B cell (primary cell): Measurements from ENCODE around the gene GCNA. TPM values are rescaled to one million over a fixed set of nuclear protein-coding genes. Genes with fewer than 3 reads are reported as not detected.
A peak's percentile ranks its signal among the peaks of the same experiment; 100 is the strongest.

Experiments used
- ATAC-seq: fragments of 200-7000 bp; cut with Tn5 transposase; one replicate; pipeline ENCODE4 v1.10.0; 2021; ENCODE audit warnings: low read depth, mild to moderate bottlenecking, moderate number of reproducible peaks, moderate library complexity
- CTCF ChIA-PET: fragments of 350-600 bp; sonication (Branson Sonifier 250); formaldehyde crosslinking; loops from one replicate; lab custom pipeline; 2021; ENCODE audit warnings: antibody characterized with exemption, inconsistent platforms; lab: Charles Lee
- POLR2A ChIA-PET: fragments of 350-600 bp; sonication (Branson Sonifier 250); formaldehyde crosslinking; loops from one replicate; lab custom pipeline; 2021; ENCODE audit warnings: antibody characterized with exemption; lab: Charles Lee
- DNase-seq: peaks from one replicate; pipeline ENCODE4 v3.0.0; 2013
- H2AFZ ChIP-seq: 2 replicates; pipeline ENCODE4 v1.6.1; 2012; ENCODE audit warnings: mild to moderate bottlenecking, low read depth, low read length; ENCODE audit not compliant: insufficient read depth, poor library complexity, severe bottlenecking
- H3K27ac ChIP-seq, 2 donors: 1 replicate in 1 of 2; 2 replicates in 1 of 2; pipeline ENCODE4 v1.5.1; 2012 to 2013; ENCODE audit warnings: low read length in 2 of 2, mild to moderate bottlenecking in 2 of 2, moderate library complexity in 1 of 2
- H3K27me3 ChIP-seq, 4 experiments: fragments of 200-600 bp in 1 of 4; sonication (generic) in 1 of 4; replicated peaks in 1 of 4; 1 replicate in 2 of 4; 2 replicates in 2 of 4; pipeline versions ENCODE4 v1.6.1 to v1.7.0; 2013 to 2016; ENCODE audit warnings: low read length in 3 of 4, mild to moderate bottlenecking in 2 of 4, mixed read lengths in 1 of 4, moderate library complexity in 1 of 4; ENCODE audit not compliant: insufficient read depth in 4 of 4, control insufficient read depth in 3 of 4; ENCODE audit errors: control extremely low read depth in 1 of 4
- H3K36me3 ChIP-seq, 2 experiments: replicated peaks in 1 of 2; 1 replicate in 1 of 2; 2 replicates in 1 of 2; pipeline versions ENCODE4 v1.6.1 to v1.7.1; 2013; ENCODE audit warnings: low read length in 1 of 2; ENCODE audit not compliant: insufficient read depth in 2 of 2, control insufficient read depth in 1 of 2; ENCODE audit errors: control extremely low read depth in 1 of 2, extremely low read depth in 1 of 2
- H3K4me1 ChIP-seq, 2 donors: fragments of 200-600 bp in 1 of 2; sonication (generic) in 1 of 2; 1 replicate in 1 of 2; 2 replicates in 1 of 2; pipeline versions ENCODE4 v1.5.1 to v1.6.1; 2013 to 2017; ENCODE audit warnings: low read length in 2 of 2; ENCODE audit not compliant: control insufficient read depth in 2 of 2, insufficient read depth in 2 of 2
- H3K4me2 ChIP-seq: replicated peaks from 2 replicates; pipeline ENCODE3; 2012; ENCODE audit warnings: mild to moderate bottlenecking, low read depth, low read length; ENCODE audit not compliant: poor library complexity, severe bottlenecking
- H3K4me3 ChIP-seq, 5 experiments: fragments of 200-600 bp in 1 of 5; sonication (generic) in 1 of 5; 1 replicate in 3 of 5; 2 replicates in 2 of 5; pipeline versions ENCODE4 v1.5.1 to v1.7.0; 2011 to 2016; ENCODE audit warnings: low read length in 4 of 5, mild to moderate bottlenecking in 4 of 5, low read depth in 2 of 5, control low read depth in 1 of 5, moderate library complexity in 1 of 5; ENCODE audit not compliant: insufficient read depth in 1 of 5; ENCODE audit errors: control extremely low read depth in 1 of 5, extremely low read depth in 1 of 5
- H3K79me2 ChIP-seq: fragments of 200-600 bp; sonication (generic); one replicate; pipeline ENCODE4 v1.6.0; 2016; ENCODE audit warnings: low read length; ENCODE audit not compliant: control insufficient read depth, insufficient read depth
- H3K9ac ChIP-seq: fragments of 200-600 bp; sonication (generic); 2 replicates; pipeline ENCODE4 v1.6.1; 2017; ENCODE audit warnings: mild to moderate bottlenecking, low read length, moderate library complexity
- H3K9me3 ChIP-seq, 3 donors: one replicate each; pipeline versions ENCODE4 v1.6.1 to v1.7.1; 2013; ENCODE audit warnings: low read length in 2 of 3; ENCODE audit not compliant: control insufficient read depth in 2 of 3, insufficient read depth in 1 of 3; ENCODE audit errors: control extremely low read depth in 1 of 3
- H4K20me1 ChIP-seq: 2 replicates; pipeline ENCODE4 v1.6.0; 2012; ENCODE audit warnings: mild to moderate bottlenecking, low read length; ENCODE audit not compliant: insufficient read depth, control insufficient read depth, poor library complexity, severe bottlenecking
- H3K27ac Mint-ChIP-seq: one replicate; pipeline ENCODE4 v1.8.0; 2021; ENCODE audit warnings: mixed read lengths
- H3K27me3 Mint-ChIP-seq: one replicate; pipeline ENCODE4 v1.8.0; 2021; ENCODE audit warnings: mixed read lengths
- H3K4me1 Mint-ChIP-seq: one replicate; pipeline ENCODE4 v1.8.0; 2021; ENCODE audit warnings: mixed read lengths
- H3K4me3 Mint-ChIP-seq: one replicate; pipeline ENCODE4 v1.8.0; 2021; ENCODE audit warnings: mixed read lengths
- H3K9me3 Mint-ChIP-seq: one replicate; pipeline ENCODE4 v1.8.0; 2022; ENCODE audit warnings: mixed read lengths; ENCODE audit not compliant: insufficient read depth
- EZH2 ChIP-seq: IDR thresholded peaks from 2 replicates; pipeline ENCODE4 v1.6.1; 2012; ENCODE audit warnings: borderline replicate concordance, low read depth, mild to moderate bottlenecking, moderate library complexity, low read length; ENCODE audit not compliant: insufficient read depth, poor library complexity, severe bottlenecking
- WGBS: methylation state at CpG from one replicate; pipeline ENCODE4 v1.1.5; 2013; ENCODE audit warnings: missing lambda C conversion rate; ENCODE audit not compliant: insufficient coverage; 5-methylcytosine and 5-hydroxymethylcytosine counted together
- intact Hi-C: fragments of 100-400 bp; cut with micrococcal nuclease; formaldehyde crosslinking; loops from one replicate; pipeline ENCODE4 v1.10.0; 2022
- polyA plus RNA-seq: library from polyadenylated mRNA; depleted of rRNA; stranded (reverse); fragments of >200 nt; gene quantifications from 2 replicates; pipeline ENCODE4 v1.2.3, GENCODE V29; 2012
- total RNA-seq, 2 donors: library from RNA; stranded (reverse); fragments of 120-200 nt in 1 of 2; gene quantifications; 1 replicate in 1 of 2; 2 replicates in 1 of 2; pipeline versions ENCODE4 v1.2.3 to v1.2.4, GENCODE V29; 2013 to 2022
- TF ChIP-seq, protein P1 (sequence below): fragments of 200-600 bp; IDR thresholded peaks from one replicate; pipeline ENCODE4 v1.8.0; 2022; ENCODE audit warnings: antibody characterized with exemption, mild to moderate bottlenecking

The GCNA gene
- total and polyA plus RNA-seq, 2 donors (not counting 1 experiment from before 2014, with no cell fraction given), result 4.7 to 6.2 TPM

DNA sequence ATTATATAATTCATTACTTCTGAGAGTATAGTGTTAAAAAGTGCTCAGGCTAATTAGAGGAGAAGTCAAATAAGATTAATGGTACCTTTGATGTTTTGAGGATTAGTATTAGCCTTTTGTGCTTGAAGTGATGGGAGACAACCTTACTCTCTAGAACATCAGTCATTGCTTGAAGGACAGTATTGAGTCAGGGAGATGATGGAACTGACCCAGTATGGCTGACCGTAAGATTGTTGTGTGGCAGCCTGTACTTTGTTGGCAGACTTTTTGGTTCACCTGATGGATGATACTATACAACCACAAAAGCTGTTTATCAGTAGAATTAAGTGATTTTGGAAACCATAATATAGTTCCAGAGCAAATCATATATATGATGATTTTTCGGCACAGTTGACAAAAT lies 35.4 kb upstream of the GCNA start:
- H4K20me1 ChIP-seq, result peaks cover 13% of the 10 kb centered on the region
- WGBS, result no CpG with 5 or more reads among the region's 2 CpGs
- H3K27ac ChIP-seq, result peak overlapping the region in 1 of 2 donors; percentile 58
- DNase-seq (no peak), ATAC-seq (no peak)
- Mint-ChIP-seq H3K27me3 (no peaks in the 10 kb centered on the region), H3K4me3 (peak overlapping the region; percentile 13), H3K27ac (no peak overlapping the region), H3K9me3 (no peaks in the 10 kb centered on the region), H3K4me1 (peaks cover 43% of the 10 kb centered on the region)
- H3K4me1 ChIP-seq, result peaks cover 42 to 45% of the 10 kb centered on the region in 2 donors
- H3K9me3 ChIP-seq, result no peaks in the 10 kb centered on the region
- ChIA-PET CTCF (no interaction called here), POLR2A (interaction anchor here (2.9 kb wide), 1 partner anchor 10 kb away, joined by 11 read pairs; the partner anchor contains the start of gene OGT)
- TF ChIP-seq, protein P1, sequence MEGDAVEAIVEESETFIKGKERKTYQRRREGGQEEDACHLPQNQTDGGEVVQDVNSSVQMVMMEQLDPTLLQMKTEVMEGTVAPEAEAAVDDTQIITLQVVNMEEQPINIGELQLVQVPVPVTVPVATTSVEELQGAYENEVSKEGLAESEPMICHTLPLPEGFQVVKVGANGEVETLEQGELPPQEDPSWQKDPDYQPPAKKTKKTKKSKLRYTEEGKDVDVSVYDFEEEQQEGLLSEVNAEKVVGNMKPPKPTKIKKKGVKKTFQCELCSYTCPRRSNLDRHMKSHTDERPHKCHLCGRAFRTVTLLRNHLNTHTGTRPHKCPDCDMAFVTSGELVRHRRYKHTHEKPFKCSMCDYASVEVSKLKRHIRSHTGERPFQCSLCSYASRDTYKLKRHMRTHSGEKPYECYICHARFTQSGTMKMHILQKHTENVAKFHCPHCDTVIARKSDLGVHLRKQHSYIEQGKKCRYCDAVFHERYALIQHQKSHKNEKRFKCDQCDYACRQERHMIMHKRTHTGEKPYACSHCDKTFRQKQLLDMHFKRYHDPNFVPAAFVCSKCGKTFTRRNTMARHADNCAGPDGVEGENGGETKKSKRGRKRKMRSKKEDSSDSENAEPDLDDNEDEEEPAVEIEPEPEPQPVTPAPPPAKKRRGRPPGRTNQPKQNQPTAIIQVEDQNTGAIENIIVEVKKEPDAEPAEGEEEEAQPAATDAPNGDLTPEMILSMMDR, result no peak
- TF ChIP-seq EZH2, result no peak
- no peak overlapping the region for H2AFZ ChIP-seq
- intact Hi-C loops, result loop anchor here (10.0 kb wide), 1 partner anchor 88 kb away; no protein-coding TSS in a partner anchor
- H3K4me3 ChIP-seq, result no peak overlapping the region
- H3K36me3 ChIP-seq, result peaks cover 1 to 64% of the 10 kb centered on the region in 2 experiments
- H3K9ac ChIP-seq, result no peak overlapping the region
- H3K79me2 ChIP-seq, result peaks cover 85% of the 10 kb centered on the region
- H3K4me2 ChIP-seq, result no peak overlapping the region
- H3K27me3 ChIP-seq, result no peaks in the 10 kb centered on the region

DNA sequence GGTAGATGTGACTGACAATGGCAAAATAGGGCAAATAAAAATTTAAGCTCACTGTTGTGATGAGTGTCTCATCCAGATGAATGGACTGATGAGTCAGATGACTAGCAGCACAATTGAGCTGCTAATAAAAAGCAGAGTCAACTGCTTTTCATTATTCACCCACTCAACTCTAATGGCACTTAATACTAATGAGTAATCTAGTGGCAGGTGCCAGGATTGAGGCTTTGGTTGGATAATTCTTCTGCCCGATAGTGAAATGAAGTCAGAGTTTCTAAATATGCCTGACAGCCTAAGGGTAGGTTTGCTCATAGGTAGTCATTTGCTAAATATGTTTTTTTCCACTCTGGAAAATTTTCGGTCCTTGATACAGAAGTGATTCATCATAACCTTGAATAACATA lies 34.9 kb upstream of the GCNA start:
- Mint-ChIP-seq H3K27ac (peak overlapping the region; percentile 63), H3K4me1 (peaks cover 42% of the 10 kb centered on the region), H3K4me3 (peak overlapping the region; percentile 13), H3K27me3 (no peaks in the 10 kb centered on the region), H3K9me3 (no peaks in the 10 kb centered on the region)
- Histone ChIP-seq H3K4me2 (no peak overlapping the region), H3K4me1 (peaks cover 41 to 42% of the 10 kb centered on the region in 2 donors), H3K4me3 (no peak overlapping the region), H3K9me3 (no peaks in the 10 kb centered on the region), H3K79me2 (peaks cover 84% of the 10 kb centered on the region), H3K27ac (peak overlapping the region in 1 of 2 donors; percentile 58), H4K20me1 (peaks cover 13% of the 10 kb centered on the region), H3K9ac (no peak overlapping the region), H3K27me3 (no peaks in the 10 kb centered on the region), H2AFZ (no peak overlapping the region), H3K36me3 (peaks cover 1 to 65% of the 10 kb centered on the region in 2 experiments)
- no peak for TF ChIP-seq EZH2
- TF ChIP-seq, protein P1, result no peak
- CTCF ChIA-PET, result no interaction called here
- intact Hi-C loops, result loop anchor here (10.0 kb wide), 1 partner anchor 89 kb away; no protein-coding TSS in a partner anchor
- DNase-seq (no peak), ATAC-seq (no peak)
- POLR2A ChIA-PET, result interaction anchor here (2.9 kb wide), 1 partner anchor 11 kb away, joined by 11 read pairs; the partner anchor contains the start of gene OGT
- no CpG with 5 or more reads among the region's 2 CpGs for WGBS
